Measurements from ENCODE around the gene HSFX4. TPM values are rescaled to one million over a fixed set of nuclear protein-coding genes. Genes with fewer than 3 reads are reported as not detected.

Gene HSFX4
- total RNA-seq, 1 experiment from 2014 or later, result not detected

GRCh38 chrX:149908727-149909126 lies 20.6 kb upstream of the HSFX4 start:
- intact Hi-C loops (cut with micrococcal nuclease; ENCODE audit: unreplicated experiment), result no loop called here
- Histone ChIP-seq H3K4me3 (ENCODE audit: low read depth in 2 of 2, low read length in 2 of 2) (no peak overlapping the region), H3K27me3 (ENCODE audit: control insufficient read depth, insufficient read depth, low read length) (no peaks in the 10 kb centered on the region), H3K9me3 (ENCODE audit: control insufficient read depth, insufficient read depth, low read depth, low read length) (no peaks in the 10 kb centered on the region), H3K27ac (ENCODE audit: low read length) (no peak overlapping the region), H3K36me3 (ENCODE audit: control insufficient read depth, insufficient read depth, low read length) (no peaks in the 10 kb centered on the region), H3K4me1 (ENCODE audit: control insufficient read depth, insufficient read depth, low read length) (no peaks in the 10 kb centered on the region)
- ChIA-PET POLR2A (no interaction called here), CTCF (no interaction called here)
- no peak for DNase-seq (ENCODE audit: low read depth, low spot score)
- in situ Hi-C loops (cut with HindIII; ENCODE audit: low pct_unique_long_range_greater_than_20kb, low sequenced_read_pairs), result no loop called here
- no TSS peak for BruUV-seq (replicated peaks)
- ATAC-seq, result no peak
- TF ChIP-seq POLR2AphosphoS5 (IDR thresholded peaks at IDR 0.05; ENCODE audit: low read depth, low read length), result no peak
- TF ChIP-seq CTCF (IDR thresholded peaks at IDR 0.05), result no peak
- no peak for TF ChIP-seq REST (IDR thresholded peaks at IDR 0.05; ENCODE audit: insufficient read depth in 1 of 2, low read depth in 2 of 2, low read length in 1 of 2)
- no peak for TF ChIP-seq SIN3A (IDR thresholded peaks at IDR 0.05; ENCODE audit: borderline replicate concordance, insufficient read depth, low read depth, low read length)
- TF ChIP-seq TCF7L2 (IDR thresholded peaks at IDR 0.05; ENCODE audit: low read depth, low read length), result no peak

- no peaks in the 10 kb centered on the region for H3K36me3 ChIP-seq (ENCODE audit: control insufficient read depth, insufficient read depth, low read length)
These were observed 19.8 kb upstream of the HSFX4 start for GRCh38 chrX:149909324-149910177.

More at GRCh38 chrX:149909324-149910177, 19.8 kb upstream of the HSFX4 start:
- ATAC-seq (peak; percentile 72), DNase-seq (ENCODE audit: low read depth, low spot score) (no peak)
- BruUV-seq (replicated peaks), result no TSS peak
- no peaks in the 10 kb centered on the region for H3K4me1 ChIP-seq (ENCODE audit: control insufficient read depth, insufficient read depth, low read length)
- CTCF ChIA-PET, result no interaction called here
- intact Hi-C loops (cut with micrococcal nuclease; ENCODE audit: unreplicated experiment) (no loop called here), in situ Hi-C loops (cut with HindIII; ENCODE audit: low pct_unique_long_range_greater_than_20kb, low sequenced_read_pairs) (no loop called here)
- H3K27ac ChIP-seq (ENCODE audit: low read length), result no peak overlapping the region
- no peaks in the 10 kb centered on the region for H3K9me3 ChIP-seq (ENCODE audit: control insufficient read depth, insufficient read depth, low read depth, low read length)
- POLR2A ChIA-PET, result no interaction called here
- no peaks in the 10 kb centered on the region for H3K27me3 ChIP-seq (ENCODE audit: control insufficient read depth, insufficient read depth, low read length)
- no peak for TF ChIP-seq REST (IDR thresholded peaks at IDR 0.05; ENCODE audit: insufficient read depth in 1 of 2, low read depth in 2 of 2, low read length in 1 of 2)
- no peak for TF ChIP-seq CTCF (IDR thresholded peaks at IDR 0.05)
- no peak for TF ChIP-seq POLR2AphosphoS5 (IDR thresholded peaks at IDR 0.05; ENCODE audit: low read depth, low read length)
- TF ChIP-seq TCF7L2 (IDR thresholded peaks at IDR 0.05; ENCODE audit: low read depth, low read length), result no peak
- no peak for TF ChIP-seq SIN3A (IDR thresholded peaks at IDR 0.05; ENCODE audit: borderline replicate concordance, insufficient read depth, low read depth, low read length)
- no peak overlapping the region for H3K4me3 ChIP-seq (ENCODE audit: low read depth in 2 of 2, low read length in 2 of 2)

All from Panc1 (cell line).